Epithelial cell of proximal tubule (primary cell): ENCODE data around the gene FRMPD4. TPM values are rescaled to one million over a fixed set of nuclear protein-coding genes. Genes with fewer than 3 reads are reported as not detected.

Source experiments
- DNase-seq: peaks from one replicate; pipeline ENCODE4 v3.0.0-alpha.2; 2011; ENCODE audit warnings: low read depth
- H3K4me3 ChIP-seq: 2 replicates; pipeline ENCODE4 v1.5.1; 2011; ENCODE audit warnings: low read depth, mild to moderate bottlenecking, low read length
- CTCF ChIP-seq: conservative IDR thresholded peaks from 2 replicates; pipeline ENCODE4 v1.5.1; 2012; ENCODE audit warnings: low read depth, mild to moderate bottlenecking, low read length
- total RNA-seq: library from RNA; depleted of rRNA; stranded (reverse); fragments of >200 nt; gene quantifications from 2 replicates; pipeline ENCODE4 v1.2.3, GENCODE V29; 2015

The FRMPD4 gene
- total RNA-seq, 1 donor from 2014 or later, result 0.06 TPM

- no peak for DNase-seq
- H3K4me3 ChIP-seq, result no peak overlapping the region
- no peak for TF ChIP-seq CTCF
These were observed 274.3 kb downstream of the FRMPD4 start for GRCh38 chrX:12412561-12412960.

GRCh38 chrX:12419591-12419990 is 281.3 kb downstream of the FRMPD4 start:
- DNase-seq, result no peak
- no peak overlapping the region for H3K4me3 ChIP-seq
- no peak for TF ChIP-seq CTCF

- no peak for DNase-seq
- H3K4me3 ChIP-seq, result no peak overlapping the region
- TF ChIP-seq CTCF, result no peak
These were observed 283.6 kb downstream of the FRMPD4 start for GRCh38 chrX:12421918-12422317.

GRCh38 chrX:12423346-12423745 is 285.1 kb downstream of the FRMPD4 start:
- H3K4me3 ChIP-seq, result no peak overlapping the region
- no peak for DNase-seq
- no peak for TF ChIP-seq CTCF

GRCh38 chrX:12425496-12425895 is 287.2 kb downstream of the FRMPD4 start:
- H3K4me3 ChIP-seq, result no peak overlapping the region
- no peak for DNase-seq
- no peak for TF ChIP-seq CTCF

- TF ChIP-seq CTCF, result no peak
- H3K4me3 ChIP-seq, result no peak overlapping the region
- DNase-seq, result no peak
These were observed 288.1 kb downstream of the FRMPD4 start for GRCh38 chrX:12426420-12426819.

GRCh38 chrX:12434493-12434892 is 296.2 kb downstream of the FRMPD4 start:
- no peak for TF ChIP-seq CTCF
- no peak overlapping the region for H3K4me3 ChIP-seq

More at GRCh38 chrX:12434493-12434892, 296.2 kb downstream of the FRMPD4 start:
- DNase-seq, result no peak
